Measurements from ENCODE around the gene ARNT2. TPM values are rescaled to one million over a fixed set of nuclear protein-coding genes. Genes with fewer than 3 reads are reported as not detected.
"Not testable (repeated sequence)": the region's sequence is repeated elsewhere in the genome, so short reads cannot be mapped to it uniquely, and the experiment has no call there.

Gene ARNT2
- total RNA-seq, 2 donors from 2014 or later = not detected

- H3K4me3 Mint-ChIP-seq = no peak overlapping the region
- peaks cover 2% of the 10 kb centered on the region for H3K4me1 Mint-ChIP-seq
- ATAC-seq (no peak), DNase-seq (no peak)
- H3K27ac Mint-ChIP-seq = no peak overlapping the region
- peaks cover 57% of the 10 kb centered on the region for H3K27me3 Mint-ChIP-seq
- H3K9me3 ChIP-seq (ENCODE audit: control insufficient read depth, low read length, poor library complexity, severe bottlenecking) = no peaks in the 10 kb centered on the region
- peaks cover 2% of the 10 kb centered on the region for H3K36me3 Mint-ChIP-seq (ENCODE audit: low read depth)
These were observed 94.5 kb downstream of the ARNT2 start for GRCh38 chr15:80498652-80499051.

- Mint-ChIP-seq H3K36me3 (ENCODE audit: low read depth) (no peaks in the 10 kb centered on the region), H3K27ac (no peak overlapping the region)
These were observed 95.8 kb downstream of the ARNT2 start for GRCh38 chr15:80500021-80500420.

GRCh38 chr15:80501476-80501875 is 97.3 kb downstream of the ARNT2 start:
- Mint-ChIP-seq H3K27me3 (peaks cover 35% of the 10 kb centered on the region), H3K4me3 (no peak overlapping the region), H3K36me3 (ENCODE audit: low read depth) (no peaks in the 10 kb centered on the region), H3K27ac (no peak overlapping the region), H3K4me1 (no peaks in the 10 kb centered on the region)
- DNase-seq = no peak
- no peaks in the 10 kb centered on the region for H3K9me3 ChIP-seq (ENCODE audit: control insufficient read depth, low read length, poor library complexity, severe bottlenecking)
- no peak for ATAC-seq

More at GRCh38 chr15:80500021-80500420, 95.8 kb downstream of the ARNT2 start:
- Mint-ChIP-seq H3K4me1 (no peaks in the 10 kb centered on the region), H3K4me3 (no peak overlapping the region), H3K27me3 (peaks cover 50% of the 10 kb centered on the region)
- no peaks in the 10 kb centered on the region for H3K9me3 ChIP-seq (ENCODE audit: control insufficient read depth, low read length, poor library complexity, severe bottlenecking)
- ATAC-seq = no peak
- no peak for DNase-seq

GRCh38 chr15:80502782-80503181 is 98.6 kb downstream of the ARNT2 start:
- Mint-ChIP-seq H3K36me3 (ENCODE audit: low read depth) (no peaks in the 10 kb centered on the region), H3K27me3 (peaks cover 26% of the 10 kb centered on the region), H3K27ac (no peak overlapping the region), H3K4me1 (no peaks in the 10 kb centered on the region), H3K4me3 (no peak overlapping the region)
- H3K9me3 ChIP-seq (ENCODE audit: control insufficient read depth, low read length, poor library complexity, severe bottlenecking) = no peaks in the 10 kb centered on the region
- DNase-seq = no peak
- no peak for ATAC-seq

GRCh38 chr15:80503319-80503952 is 99.3 kb downstream of the ARNT2 start:
- H3K9me3 ChIP-seq (ENCODE audit: control insufficient read depth, low read length, poor library complexity, severe bottlenecking) = no peaks in the 10 kb centered on the region
- no peaks in the 10 kb centered on the region for H3K4me1 Mint-ChIP-seq
- peaks cover 23% of the 10 kb centered on the region for H3K27me3 Mint-ChIP-seq
- DNase-seq = no peak
- no peak overlapping the region for H3K4me3 Mint-ChIP-seq
- H3K36me3 Mint-ChIP-seq (ENCODE audit: low read depth) = no peaks in the 10 kb centered on the region
- no peak for ATAC-seq
- no peak overlapping the region for H3K27ac Mint-ChIP-seq

- Mint-ChIP-seq H3K4me3 (no peak overlapping the region), H3K4me1 (no peaks in the 10 kb centered on the region), H3K27ac (no peak overlapping the region), H3K36me3 (ENCODE audit: low read depth) (no peaks in the 10 kb centered on the region), H3K27me3 (peaks cover 14% of the 10 kb centered on the region)
- DNase-seq = no peak
- no peak for ATAC-seq
- H3K9me3 ChIP-seq (ENCODE audit: control insufficient read depth, low read length, poor library complexity, severe bottlenecking) = no peaks in the 10 kb centered on the region
These were observed 100.7 kb downstream of the ARNT2 start for GRCh38 chr15:80504931-80505330.

- no peak for ATAC-seq
- Mint-ChIP-seq H3K36me3 (ENCODE audit: low read depth) (no peaks in the 10 kb centered on the region), H3K4me3 (no peak overlapping the region), H3K4me1 (no peaks in the 10 kb centered on the region), H3K27ac (no peak overlapping the region), H3K27me3 (peaks cover 14% of the 10 kb centered on the region)
- DNase-seq = no peak
- H3K9me3 ChIP-seq (ENCODE audit: control insufficient read depth, low read length, poor library complexity, severe bottlenecking) = peaks cover 6% of the 10 kb centered on the region
These were observed 102.2 kb downstream of the ARNT2 start for GRCh38 chr15:80506286-80506893.

- Mint-ChIP-seq H3K36me3 (ENCODE audit: low read depth) (no peaks in the 10 kb centered on the region), H3K27me3 (peaks cover 9% of the 10 kb centered on the region), H3K27ac (no peak overlapping the region), H3K4me1 (no peaks in the 10 kb centered on the region), H3K4me3 (no peak overlapping the region)
- DNase-seq (no peak), ATAC-seq (no peak)
- peaks cover 7% of the 10 kb centered on the region for H3K9me3 ChIP-seq (ENCODE audit: control insufficient read depth, low read length, poor library complexity, severe bottlenecking)
These were observed 102.9 kb downstream of the ARNT2 start for GRCh38 chr15:80507131-80507530.

GRCh38 chr15:80507638-80508316 is 103.6 kb downstream of the ARNT2 start:
- no peaks in the 10 kb centered on the region for H3K36me3 Mint-ChIP-seq (ENCODE audit: low read depth)
- H3K27ac Mint-ChIP-seq = no peak overlapping the region
- no peak overlapping the region for H3K4me3 Mint-ChIP-seq
- no peak for ATAC-seq
- H3K27me3 Mint-ChIP-seq = peaks cover 3% of the 10 kb centered on the region
- no peak for DNase-seq
- no peaks in the 10 kb centered on the region for H3K4me1 Mint-ChIP-seq
- peaks cover 7% of the 10 kb centered on the region for H3K9me3 ChIP-seq (ENCODE audit: control insufficient read depth, low read length, poor library complexity, severe bottlenecking)

GRCh38 chr15:80508783-80509182 is 104.6 kb downstream of the ARNT2 start:
- Mint-ChIP-seq H3K4me3 (no peak overlapping the region), H3K4me1 (no peaks in the 10 kb centered on the region), H3K36me3 (ENCODE audit: low read depth) (no peaks in the 10 kb centered on the region), H3K27me3 (no peaks in the 10 kb centered on the region), H3K27ac (no peak overlapping the region)
- H3K9me3 ChIP-seq (ENCODE audit: control insufficient read depth, low read length, poor library complexity, severe bottlenecking) = peaks cover 7% of the 10 kb centered on the region
- ATAC-seq (no peak), DNase-seq (no peak)

- ATAC-seq (no peak), DNase-seq (no peak)
- Mint-ChIP-seq H3K27me3 (no peaks in the 10 kb centered on the region), H3K4me3 (no peak overlapping the region), H3K36me3 (ENCODE audit: low read depth) (no peaks in the 10 kb centered on the region), H3K27ac (no peak overlapping the region), H3K4me1 (no peaks in the 10 kb centered on the region)
- peaks cover 7% of the 10 kb centered on the region for H3K9me3 ChIP-seq (ENCODE audit: control insufficient read depth, low read length, poor library complexity, severe bottlenecking)
These were observed 105.6 kb downstream of the ARNT2 start for GRCh38 chr15:80509800-80510199.

- not testable (repeated sequence) for DNase-seq; H3K9me3 ChIP-seq (ENCODE audit: control insufficient read depth, low read length, poor library complexity, severe bottlenecking); H3K36me3 Mint-ChIP-seq (ENCODE audit: low read depth); H3K27me3 Mint-ChIP-seq; H3K4me3 Mint-ChIP-seq; H3K4me1 Mint-ChIP-seq; ATAC-seq; H3K27ac Mint-ChIP-seq
These were observed 106.8 kb downstream of the ARNT2 start for GRCh38 chr15:80510985-80511384.

- Mint-ChIP-seq H3K36me3 (ENCODE audit: low read depth) (no peaks in the 10 kb centered on the region), H3K4me1 (no peaks in the 10 kb centered on the region), H3K4me3 (no peak overlapping the region), H3K27me3 (no peaks in the 10 kb centered on the region), H3K27ac (no peak overlapping the region)
- peaks cover 7% of the 10 kb centered on the region for H3K9me3 ChIP-seq (ENCODE audit: control insufficient read depth, low read length, poor library complexity, severe bottlenecking)
- DNase-seq = no peak
- no peak for ATAC-seq
These were observed 108.8 kb downstream of the ARNT2 start for GRCh38 chr15:80512726-80513660.
